ENCODE data around the gene DHRS3.

Gene DHRS3

GRCh38 chr1:12596007-12596821 is 21.8 kb downstream of the DHRS3 start:
- peak in 1 of 2 experiments; percentile 30 for DNase-seq

- DNase-seq = no peak
Measured at GRCh38 chr1:12595757-12596006, 22.3 kb downstream of the DHRS3 start.

DNA sequence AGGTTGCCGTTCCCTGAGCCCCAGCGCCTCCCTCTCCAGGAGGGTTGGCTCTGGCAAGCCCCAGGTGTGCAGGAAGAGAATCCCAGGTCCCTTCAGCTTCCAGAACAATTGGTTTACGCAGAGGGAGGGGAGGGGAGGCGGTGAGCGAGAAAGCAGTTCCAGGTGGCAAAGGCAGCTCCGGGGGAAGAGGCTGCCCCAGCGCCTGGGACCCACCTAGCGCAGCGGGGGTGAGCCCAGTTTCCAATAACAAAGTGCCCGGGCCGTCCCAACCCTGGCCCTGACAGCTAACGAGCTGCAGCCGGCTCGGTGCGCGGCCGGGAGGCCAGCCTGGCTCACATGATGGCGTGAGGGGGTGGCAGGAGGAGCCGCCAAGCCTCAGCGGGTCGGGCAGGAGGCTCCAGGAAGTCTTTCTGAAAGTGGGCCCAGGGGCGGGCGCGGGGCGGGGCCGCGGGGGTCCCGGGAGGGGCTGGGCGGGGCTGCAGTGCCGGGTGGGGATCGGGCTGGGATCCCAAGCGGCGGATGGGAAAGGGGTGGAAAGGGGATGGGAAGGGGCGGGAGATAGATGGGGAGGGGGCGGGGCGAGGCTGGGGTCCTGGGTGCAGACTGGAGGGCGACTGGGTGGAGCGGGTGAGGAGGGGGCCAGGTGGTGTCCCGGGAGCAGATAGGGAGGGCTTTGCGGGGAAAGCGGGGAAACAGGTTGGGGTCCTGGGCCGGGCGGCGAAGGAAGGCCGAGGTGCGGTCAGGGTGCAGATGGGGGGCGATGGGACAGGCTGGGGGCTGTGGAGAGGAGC is 22.8 kb downstream of the DHRS3 start:
- DNase-seq = peak in 1 of 2 experiments; percentile 27

DNA sequence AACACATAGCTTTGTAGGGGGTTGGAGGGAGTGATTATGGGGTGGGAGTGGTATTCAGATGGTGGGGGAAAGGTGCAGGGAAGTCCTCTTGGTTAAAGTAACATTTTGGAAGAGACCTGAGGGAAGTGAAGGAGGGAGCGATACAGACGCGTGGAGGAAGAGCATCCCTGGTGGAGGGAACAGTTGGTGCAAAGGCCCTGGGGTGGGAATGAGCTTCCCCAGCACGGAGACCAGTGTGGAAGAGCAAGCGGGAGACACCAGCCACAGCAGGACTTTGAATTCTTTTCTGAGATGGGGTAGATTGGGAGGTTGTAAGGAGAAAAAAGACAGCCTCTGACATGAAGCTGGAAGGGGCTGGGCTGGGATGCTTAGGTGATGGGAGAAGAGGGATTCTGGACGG is 23.5 kb downstream of the DHRS3 start:
- no peak for DNase-seq

DNA sequence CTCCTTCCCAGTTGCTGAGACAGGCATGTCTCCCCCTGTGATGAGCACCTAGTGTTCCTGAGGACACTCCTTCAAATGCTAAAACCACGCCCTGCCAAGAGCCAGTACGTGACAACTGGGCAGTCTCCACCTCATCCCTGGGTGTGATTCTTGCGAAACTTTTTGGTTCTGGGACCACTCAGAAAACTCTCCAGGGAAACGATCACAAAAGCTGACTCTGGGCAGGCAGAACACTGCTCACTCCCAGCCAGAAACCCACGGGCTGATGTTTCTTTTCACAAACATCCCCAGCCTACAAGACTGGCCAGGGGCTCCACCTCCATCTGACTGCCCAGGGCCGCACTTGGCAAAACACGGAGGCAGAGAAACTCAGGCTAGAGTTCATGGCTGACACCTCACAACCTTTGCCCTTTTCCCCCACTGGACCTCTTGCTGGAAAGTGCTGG is 24.4 kb downstream of the DHRS3 start:
- DNase-seq = no peak

DNA sequence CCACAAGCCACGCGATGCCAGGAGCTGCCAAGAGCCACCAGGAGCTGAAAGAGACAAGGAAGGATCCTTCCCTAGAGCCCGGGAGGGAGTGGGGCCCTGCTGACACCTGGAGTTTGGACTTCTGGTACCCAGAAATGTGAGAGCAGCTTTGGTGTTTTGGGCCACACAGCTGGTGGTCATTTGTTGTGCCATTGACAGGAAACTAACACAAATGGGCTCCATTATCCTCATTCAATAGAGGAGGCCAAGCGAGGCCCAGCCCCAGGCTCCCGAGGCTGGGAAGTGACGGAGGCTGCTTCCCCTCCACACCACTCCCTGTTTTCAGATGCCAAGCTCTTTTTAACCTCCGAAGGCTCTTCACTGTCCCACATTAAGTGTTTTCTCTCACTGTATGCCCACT is 25.5 kb downstream of the DHRS3 start:
- DNase-seq = no peak

- no peak for DNase-seq
Measured at GRCh38 chr1:12591267-12591938, 26.6 kb downstream of the DHRS3 start.

GRCh38 chr1:12588695-12589094 is 29.3 kb downstream of the DHRS3 start:
- no peak for DNase-seq

- DNase-seq = no peak
Measured at GRCh38 chr1:12587981-12588640, 29.9 kb downstream of the DHRS3 start.

DNA sequence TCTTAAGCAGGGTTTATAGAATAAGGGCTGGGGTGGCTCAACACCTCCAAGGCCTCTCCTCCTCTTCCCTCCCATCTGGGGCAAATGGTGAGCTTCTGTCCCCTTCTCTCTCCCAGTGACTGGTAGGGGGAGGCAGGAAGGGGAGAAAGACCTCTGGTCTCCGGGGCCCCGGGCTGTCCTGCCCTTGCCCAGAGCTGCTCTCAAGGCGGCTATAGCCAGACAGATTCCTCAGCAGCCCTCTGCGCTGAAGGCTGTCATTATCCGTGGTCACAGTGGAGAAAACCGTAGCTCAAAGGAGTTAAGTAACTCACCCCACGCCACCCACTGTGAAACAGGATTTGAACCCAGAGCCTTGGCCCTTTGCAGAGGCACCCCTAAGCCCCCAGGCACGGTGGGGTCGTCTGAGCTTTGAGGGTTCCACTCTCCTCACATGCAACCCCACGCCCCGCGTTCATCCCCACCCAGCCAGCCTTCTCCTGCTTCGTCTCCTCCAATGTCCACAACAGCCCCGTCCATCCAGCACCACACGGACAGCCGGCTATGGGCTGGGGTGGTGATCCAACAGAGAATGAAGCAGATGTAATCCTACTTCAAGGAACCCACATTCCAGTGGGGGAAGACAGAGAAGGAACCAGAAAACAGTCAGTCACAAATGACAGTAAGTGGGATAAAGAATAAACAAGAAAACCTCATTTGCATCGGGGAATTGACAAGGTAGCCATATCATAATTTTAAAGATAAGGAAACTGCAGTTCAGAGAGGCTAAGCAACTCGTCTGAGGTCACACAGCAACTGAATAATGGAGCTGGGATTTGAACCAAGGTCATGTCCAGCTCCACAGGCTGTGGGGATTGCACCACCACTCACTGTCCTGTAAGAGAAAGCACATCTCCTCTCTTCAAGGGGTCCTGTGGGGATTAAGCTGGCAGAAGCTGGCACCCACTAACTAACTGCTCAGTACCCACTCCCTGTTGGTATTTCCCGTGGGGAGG is 31.8 kb downstream of the DHRS3 start:
- no peak for DNase-seq

GRCh38 chr1:12585536-12585935 is 32.5 kb downstream of the DHRS3 start:
- DNase-seq = no peak

DNA sequence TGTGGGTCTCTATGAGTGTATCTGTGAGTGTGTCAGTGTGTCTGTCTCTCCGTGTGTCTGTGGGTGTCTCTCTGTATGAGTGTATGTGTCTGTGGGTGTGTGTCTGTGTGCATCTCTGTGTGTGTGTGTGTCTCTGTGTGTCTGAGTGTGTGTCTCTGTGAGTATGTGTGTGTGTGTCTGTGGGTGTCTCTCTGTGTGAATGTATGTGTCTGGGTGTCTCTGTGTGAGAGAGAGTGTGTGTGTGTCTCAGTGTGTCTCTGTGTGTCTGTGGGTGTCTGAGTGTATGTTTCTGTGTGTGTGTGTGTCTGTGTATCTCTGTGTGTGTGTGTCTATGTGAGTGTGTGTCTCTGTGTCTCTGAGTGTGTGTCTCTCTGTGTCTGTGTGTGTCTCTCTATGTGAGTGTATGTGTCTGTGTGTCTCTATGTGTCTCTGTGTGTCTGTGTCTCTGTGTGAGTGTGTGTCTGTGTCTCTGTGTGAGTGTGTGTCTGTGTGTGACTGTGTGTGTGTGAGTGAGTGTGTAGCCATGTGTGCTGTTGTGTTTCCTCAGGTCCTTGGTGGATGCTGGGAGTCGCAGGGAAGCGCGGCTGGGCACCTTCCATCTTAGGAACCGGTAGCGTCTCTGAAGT is 33.0 kb downstream of the DHRS3 start:
- DNase-seq = no peak

DNA sequence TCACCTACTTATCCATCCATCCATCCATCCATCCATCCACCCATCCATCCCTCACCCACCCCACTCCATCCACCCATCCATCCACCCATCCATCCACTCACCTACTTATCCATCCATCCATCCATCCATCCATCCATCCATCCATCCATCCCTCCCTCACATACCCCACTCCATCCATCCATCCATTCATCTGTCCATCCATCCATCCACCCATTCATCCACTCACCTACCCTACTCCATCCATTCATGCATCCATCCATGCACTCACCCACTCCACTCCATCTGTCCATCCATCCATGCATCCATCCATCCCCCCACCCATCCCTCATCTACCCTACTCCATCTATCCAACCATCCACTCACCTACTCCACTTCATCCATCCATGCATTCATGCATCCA is 34.5 kb downstream of the DHRS3 start:
- DNase-seq = no peak

GRCh38 chr1:12582649-12583048 is 35.4 kb downstream of the DHRS3 start:
- no peak for DNase-seq

GRCh38 chr1:12581179-12581578 is 36.8 kb downstream of the DHRS3 start:
- DNase-seq = peak in 1 of 2 experiments; percentile 20

- peak in 1 of 2 experiments; percentile 14 for DNase-seq
Measured at GRCh38 chr1:12580054-12580887, 37.7 kb downstream of the DHRS3 start.

DNA sequence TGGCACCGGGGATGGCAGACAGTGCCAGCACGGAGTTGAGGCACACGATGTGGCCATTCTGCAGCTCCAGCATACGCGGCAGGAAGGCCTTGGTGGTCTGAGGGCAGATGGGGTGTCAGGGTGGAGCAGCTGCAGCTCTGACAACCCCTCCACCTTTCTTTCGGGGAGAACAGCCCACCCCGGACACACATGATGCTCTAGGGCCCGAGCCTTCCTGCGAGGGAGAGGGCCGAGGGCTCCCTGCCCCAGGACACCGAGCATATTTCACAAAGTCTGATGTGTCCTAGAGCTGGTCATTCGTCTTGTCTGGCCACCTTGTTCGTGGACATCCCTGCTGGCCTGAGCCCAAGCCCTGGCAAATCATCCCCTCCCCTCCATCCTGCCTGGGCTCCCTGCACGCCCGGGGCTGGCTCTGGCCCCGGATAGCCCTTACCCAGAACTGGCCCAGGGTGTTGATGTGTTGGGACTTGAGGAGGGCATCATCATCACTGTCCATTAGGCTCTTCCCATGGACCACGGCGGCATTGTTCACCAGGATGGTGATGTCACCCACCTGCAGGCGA is 39.1 kb downstream of the DHRS3 start:
- DNase-seq = no peak

GRCh38 chr1:12577020-12577419 is 41.0 kb downstream of the DHRS3 start:
- no peak for DNase-seq

DNA sequence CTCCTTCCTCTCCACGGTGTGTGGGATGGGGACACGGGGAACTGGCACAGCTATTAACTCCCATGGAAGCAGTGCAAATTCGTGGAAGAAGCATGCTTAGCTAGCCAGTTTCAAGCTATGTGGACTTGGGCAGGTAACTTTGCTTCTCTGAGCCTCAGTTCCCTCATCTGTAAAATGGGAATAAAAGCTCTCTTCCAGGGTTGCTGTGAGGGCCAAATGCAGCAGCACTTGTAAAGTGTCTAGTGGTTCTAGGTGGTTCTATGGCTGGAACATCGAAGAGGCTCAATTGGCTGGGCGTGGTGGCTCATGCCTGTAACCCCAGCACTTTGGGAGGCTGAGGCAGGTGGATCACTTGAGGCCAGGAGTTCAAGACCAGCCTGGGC is 43.3 kb downstream of the DHRS3 start:
- DNase-seq = no peak

Measured in NCI-H524 (cell line).